Bronchial epithelial cell (primary cell): ENCODE results near the gene BCL11A. TPM values are rescaled to one million over a fixed set of nuclear protein-coding genes. Genes with fewer than 3 reads are reported as not detected.

Source experiments
- DNase-seq: peaks from one replicate; pipeline ENCODE4 v3.0.0-alpha.2; 2010; ENCODE audit warnings: low read depth
- FAIRE-seq: peaks from 2 replicates; lab custom pipeline; 2011; peaks lifted over from hg19 to GRCh38; lab: Jason Lieb, UNC
- H3K27me3 ChIP-seq: 2 replicates; pipeline ENCODE4 v1.5.1; 2011; ENCODE audit warnings: low read length; ENCODE audit not compliant: control insufficient read depth, insufficient read depth
- H3K36me3 ChIP-seq: 2 replicates; pipeline ENCODE4 v1.5.1; 2011; ENCODE audit warnings: low read length; ENCODE audit not compliant: control insufficient read depth, insufficient read depth
- H3K4me3 ChIP-seq: 2 replicates; pipeline ENCODE4 v1.5.1; 2011; ENCODE audit warnings: mild to moderate bottlenecking, low read depth, low read length, control low read depth
- total RNA-seq: library from RNA; depleted of rRNA; stranded (reverse); fragments of >200 nt; gene quantifications from 2 replicates; pipeline ENCODE4 v1.2.1, GENCODE V29; 2014
- TF ChIP-seq, protein P1 (sequence below): IDR thresholded peaks from 2 replicates; pipeline ENCODE4 v1.5.1; 2011; ENCODE audit warnings: mild to moderate bottlenecking, moderate library complexity, low read length, control low read depth, inconsistent platforms; ENCODE audit not compliant: insufficient read depth, severe bottlenecking

Gene BCL11A
- total RNA-seq, 1 donor from 2014 or later = 1.8 TPM

DNA sequence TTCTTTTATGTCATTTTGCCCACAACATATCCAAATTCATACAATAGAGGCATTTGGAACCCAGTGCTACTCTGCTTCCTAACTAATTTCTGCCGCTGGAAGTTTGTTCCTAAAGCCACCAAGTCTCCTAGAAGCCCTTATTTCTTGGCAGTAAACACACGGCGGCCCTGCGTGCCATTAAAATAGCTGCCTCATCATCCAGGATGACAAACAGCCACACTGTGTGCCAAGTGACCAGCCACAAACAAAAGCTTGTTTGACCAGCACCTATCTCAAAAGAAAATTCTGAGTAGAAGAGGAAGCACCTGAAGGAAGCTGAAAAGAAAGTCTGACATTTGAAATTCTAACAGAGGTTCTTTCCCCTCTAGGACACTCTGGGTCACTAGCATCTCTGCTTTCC lies 64.2 kb downstream of the BCL11A start:
- no peak overlapping the region for H3K4me3 ChIP-seq
- no peak for FAIRE-seq
- no peaks in the 10 kb centered on the region for H3K27me3 ChIP-seq
- H3K36me3 ChIP-seq = no peaks in the 10 kb centered on the region
- TF ChIP-seq, protein P1, sequence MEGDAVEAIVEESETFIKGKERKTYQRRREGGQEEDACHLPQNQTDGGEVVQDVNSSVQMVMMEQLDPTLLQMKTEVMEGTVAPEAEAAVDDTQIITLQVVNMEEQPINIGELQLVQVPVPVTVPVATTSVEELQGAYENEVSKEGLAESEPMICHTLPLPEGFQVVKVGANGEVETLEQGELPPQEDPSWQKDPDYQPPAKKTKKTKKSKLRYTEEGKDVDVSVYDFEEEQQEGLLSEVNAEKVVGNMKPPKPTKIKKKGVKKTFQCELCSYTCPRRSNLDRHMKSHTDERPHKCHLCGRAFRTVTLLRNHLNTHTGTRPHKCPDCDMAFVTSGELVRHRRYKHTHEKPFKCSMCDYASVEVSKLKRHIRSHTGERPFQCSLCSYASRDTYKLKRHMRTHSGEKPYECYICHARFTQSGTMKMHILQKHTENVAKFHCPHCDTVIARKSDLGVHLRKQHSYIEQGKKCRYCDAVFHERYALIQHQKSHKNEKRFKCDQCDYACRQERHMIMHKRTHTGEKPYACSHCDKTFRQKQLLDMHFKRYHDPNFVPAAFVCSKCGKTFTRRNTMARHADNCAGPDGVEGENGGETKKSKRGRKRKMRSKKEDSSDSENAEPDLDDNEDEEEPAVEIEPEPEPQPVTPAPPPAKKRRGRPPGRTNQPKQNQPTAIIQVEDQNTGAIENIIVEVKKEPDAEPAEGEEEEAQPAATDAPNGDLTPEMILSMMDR = no peak
- DNase-seq = no peak

DNA sequence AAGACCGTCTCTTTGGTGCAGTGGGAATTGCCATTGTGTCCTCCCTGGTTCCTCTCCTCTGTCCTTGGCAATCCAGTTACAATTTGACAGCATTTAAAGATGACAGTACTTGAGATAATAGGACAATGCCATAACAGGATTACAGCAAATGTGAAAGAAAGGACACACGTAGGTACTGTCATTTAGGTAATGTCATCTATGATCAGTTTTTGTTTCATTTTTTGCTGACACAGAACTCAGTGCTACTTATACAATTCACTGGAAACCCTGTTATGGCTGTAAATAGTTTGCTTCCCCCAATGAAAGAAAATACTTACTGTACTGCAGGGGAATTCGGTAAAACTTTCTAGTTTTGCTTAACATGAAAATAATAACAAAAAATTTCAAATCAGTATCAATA lies 65.2 kb downstream of the BCL11A start:
- H3K27me3 ChIP-seq = no peaks in the 10 kb centered on the region
- FAIRE-seq (no peak), DNase-seq (no peak)
- H3K4me3 ChIP-seq = no peak overlapping the region
- TF ChIP-seq, protein P1 = no peak
- H3K36me3 ChIP-seq = no peaks in the 10 kb centered on the region

DNA sequence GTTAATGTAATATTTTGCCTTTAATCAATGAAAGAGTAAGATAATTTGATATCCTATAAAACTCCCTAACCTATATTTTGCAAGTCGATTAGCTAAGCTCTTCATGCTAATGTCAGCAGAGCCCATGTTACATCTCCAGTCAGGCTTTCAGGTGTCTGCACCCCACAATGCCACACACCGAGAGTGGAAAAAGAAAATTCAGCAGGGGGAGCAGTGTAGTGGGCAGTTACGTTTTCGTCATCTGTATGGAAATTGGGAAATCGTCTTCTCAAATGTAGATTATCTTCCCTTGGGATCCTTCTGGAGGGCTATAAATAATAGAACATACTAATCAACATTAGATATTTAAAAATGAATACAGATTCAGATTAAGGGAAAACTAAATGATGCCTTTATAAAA lies 66.3 kb downstream of the BCL11A start:
- Histone ChIP-seq H3K36me3 (no peaks in the 10 kb centered on the region), H3K4me3 (no peak overlapping the region), H3K27me3 (no peaks in the 10 kb centered on the region)
- FAIRE-seq (no peak), DNase-seq (no peak)
- TF ChIP-seq, protein P1 = no peak

DNA sequence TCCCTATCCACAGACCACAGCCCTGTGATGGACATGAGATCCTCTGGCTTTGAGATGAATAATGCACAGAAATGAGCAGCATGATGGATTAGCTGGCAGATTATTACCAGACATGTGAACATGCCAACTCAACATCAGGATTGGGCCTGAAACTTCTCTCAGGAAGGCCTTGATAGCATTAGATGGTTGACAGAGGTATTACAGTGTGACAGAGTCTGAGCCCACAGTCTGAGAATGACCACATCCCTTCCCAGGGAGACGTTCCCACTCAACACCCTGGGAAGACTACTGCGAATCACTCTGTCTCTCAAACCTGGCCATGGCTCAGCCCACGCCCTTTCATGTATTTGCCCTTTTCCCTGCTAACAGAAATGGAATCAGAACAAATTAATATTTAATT lies 66.9 kb downstream of the BCL11A start:
- peak; percentile 52 for FAIRE-seq
- H3K36me3 ChIP-seq = no peaks in the 10 kb centered on the region
- H3K4me3 ChIP-seq = no peak overlapping the region
- DNase-seq = no peak
- H3K27me3 ChIP-seq = no peaks in the 10 kb centered on the region
- TF ChIP-seq, protein P1 = no peak

DNA sequence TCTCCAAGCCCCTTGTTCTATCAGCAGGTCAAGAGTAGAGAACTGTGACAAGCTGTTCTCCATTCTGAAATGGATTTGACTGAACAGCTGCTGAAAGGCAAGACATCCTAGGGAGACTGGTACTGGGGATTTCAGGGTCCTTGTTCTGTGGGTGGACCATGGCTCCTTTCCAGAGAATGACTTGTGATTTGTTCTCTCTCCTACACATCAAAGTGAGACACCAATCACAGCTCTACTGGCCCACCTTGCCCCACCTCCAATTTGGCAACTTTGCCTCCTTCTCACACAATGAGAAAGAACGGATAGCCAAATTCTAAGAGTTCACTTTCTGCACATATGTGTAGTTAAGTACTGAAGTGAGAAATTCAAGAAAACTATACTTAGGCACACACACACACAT lies 67.4 kb downstream of the BCL11A start:
- Histone ChIP-seq H3K27me3 (no peaks in the 10 kb centered on the region), H3K4me3 (no peak overlapping the region), H3K36me3 (no peaks in the 10 kb centered on the region)
- FAIRE-seq = no peak
- TF ChIP-seq, protein P1 = no peak
- DNase-seq = no peak

DNA sequence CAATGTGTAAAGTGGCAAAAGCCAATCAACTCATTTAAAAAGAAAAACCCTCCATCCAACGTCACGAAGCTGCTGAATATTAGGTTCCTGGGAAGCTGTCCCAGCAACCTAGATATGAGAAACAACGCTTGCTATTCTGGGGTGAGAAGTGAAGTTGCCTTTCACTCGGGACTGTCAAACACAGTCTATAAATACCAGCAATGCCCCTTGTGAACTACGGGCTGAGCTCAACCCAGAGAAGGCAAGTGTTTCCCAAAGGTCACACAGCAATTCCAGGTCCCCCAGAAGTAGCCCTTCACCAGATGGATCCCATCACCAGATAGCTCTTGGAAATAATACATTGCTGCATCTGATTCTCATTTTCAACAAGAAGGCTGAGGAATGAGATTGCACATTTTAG lies 67.9 kb downstream of the BCL11A start:
- H3K36me3 ChIP-seq = no peaks in the 10 kb centered on the region
- TF ChIP-seq, protein P1 = no peak
- no peaks in the 10 kb centered on the region for H3K27me3 ChIP-seq
- FAIRE-seq (no peak), DNase-seq (no peak)
- no peak overlapping the region for H3K4me3 ChIP-seq
